ENCODE results near the gene SUCLG1. TPM values are rescaled to one million over a fixed set of nuclear protein-coding genes. Genes with fewer than 3 reads are reported as not detected.

SUCLG1 gene
- total and polyA plus RNA-seq, 2 of the 8 experiments (the other 6 are each of a cell fraction or from before 2014, with no cell fraction given): 19.9 to 40.0 TPM

DNA sequence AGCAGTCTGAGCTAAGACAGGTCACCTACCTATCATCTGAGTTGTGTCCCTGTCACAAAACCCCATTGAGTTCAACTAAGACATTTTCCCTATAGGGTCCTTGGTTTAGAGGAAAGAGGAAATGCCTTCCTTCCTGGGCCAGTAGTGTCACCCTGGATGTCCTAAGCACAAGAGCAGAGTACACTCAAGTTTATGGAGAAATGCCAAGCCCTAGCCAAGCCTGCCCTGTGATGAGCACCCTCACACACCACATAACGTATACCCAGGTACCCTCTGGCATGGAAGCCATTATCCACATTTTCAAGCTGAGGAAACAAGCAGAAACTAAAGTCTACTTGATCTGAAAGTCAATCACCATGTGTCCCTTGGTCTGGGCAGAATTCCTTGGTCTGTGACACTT lies 37.3 kb downstream of the SUCLG1 start (continued):
- TF ChIP-seq EZH2 (IDR thresholded peaks at IDR 0.05; ENCODE audit: low read depth, low read length, severe bottlenecking) (no peak), CBX5 (IDR thresholded peaks at IDR 0.05; ENCODE audit: low read depth, low read length) (no peak), RNF2 (IDR thresholded peaks at IDR 0.05; ENCODE audit: borderline replicate concordance, low read depth, low read length, missing control alignments, poor library complexity, severe bottlenecking) (no peak), TBP (IDR thresholded peaks at IDR 0.05; ENCODE audit: low read depth, low read length) (no peak), ATF3 (IDR thresholded peaks at IDR 0.05; ENCODE audit: insufficient read depth, low read depth, low read length) (no peak), SIRT6 (IDR thresholded peaks at IDR 0.05; ENCODE audit: low read length) (no peak), E2F6 (IDR thresholded peaks at IDR 0.05) (no peak), KDM5A (IDR thresholded peaks at IDR 0.05; ENCODE audit: low read length) (no peak)
- TF ChIP-seq, protein P1, sequence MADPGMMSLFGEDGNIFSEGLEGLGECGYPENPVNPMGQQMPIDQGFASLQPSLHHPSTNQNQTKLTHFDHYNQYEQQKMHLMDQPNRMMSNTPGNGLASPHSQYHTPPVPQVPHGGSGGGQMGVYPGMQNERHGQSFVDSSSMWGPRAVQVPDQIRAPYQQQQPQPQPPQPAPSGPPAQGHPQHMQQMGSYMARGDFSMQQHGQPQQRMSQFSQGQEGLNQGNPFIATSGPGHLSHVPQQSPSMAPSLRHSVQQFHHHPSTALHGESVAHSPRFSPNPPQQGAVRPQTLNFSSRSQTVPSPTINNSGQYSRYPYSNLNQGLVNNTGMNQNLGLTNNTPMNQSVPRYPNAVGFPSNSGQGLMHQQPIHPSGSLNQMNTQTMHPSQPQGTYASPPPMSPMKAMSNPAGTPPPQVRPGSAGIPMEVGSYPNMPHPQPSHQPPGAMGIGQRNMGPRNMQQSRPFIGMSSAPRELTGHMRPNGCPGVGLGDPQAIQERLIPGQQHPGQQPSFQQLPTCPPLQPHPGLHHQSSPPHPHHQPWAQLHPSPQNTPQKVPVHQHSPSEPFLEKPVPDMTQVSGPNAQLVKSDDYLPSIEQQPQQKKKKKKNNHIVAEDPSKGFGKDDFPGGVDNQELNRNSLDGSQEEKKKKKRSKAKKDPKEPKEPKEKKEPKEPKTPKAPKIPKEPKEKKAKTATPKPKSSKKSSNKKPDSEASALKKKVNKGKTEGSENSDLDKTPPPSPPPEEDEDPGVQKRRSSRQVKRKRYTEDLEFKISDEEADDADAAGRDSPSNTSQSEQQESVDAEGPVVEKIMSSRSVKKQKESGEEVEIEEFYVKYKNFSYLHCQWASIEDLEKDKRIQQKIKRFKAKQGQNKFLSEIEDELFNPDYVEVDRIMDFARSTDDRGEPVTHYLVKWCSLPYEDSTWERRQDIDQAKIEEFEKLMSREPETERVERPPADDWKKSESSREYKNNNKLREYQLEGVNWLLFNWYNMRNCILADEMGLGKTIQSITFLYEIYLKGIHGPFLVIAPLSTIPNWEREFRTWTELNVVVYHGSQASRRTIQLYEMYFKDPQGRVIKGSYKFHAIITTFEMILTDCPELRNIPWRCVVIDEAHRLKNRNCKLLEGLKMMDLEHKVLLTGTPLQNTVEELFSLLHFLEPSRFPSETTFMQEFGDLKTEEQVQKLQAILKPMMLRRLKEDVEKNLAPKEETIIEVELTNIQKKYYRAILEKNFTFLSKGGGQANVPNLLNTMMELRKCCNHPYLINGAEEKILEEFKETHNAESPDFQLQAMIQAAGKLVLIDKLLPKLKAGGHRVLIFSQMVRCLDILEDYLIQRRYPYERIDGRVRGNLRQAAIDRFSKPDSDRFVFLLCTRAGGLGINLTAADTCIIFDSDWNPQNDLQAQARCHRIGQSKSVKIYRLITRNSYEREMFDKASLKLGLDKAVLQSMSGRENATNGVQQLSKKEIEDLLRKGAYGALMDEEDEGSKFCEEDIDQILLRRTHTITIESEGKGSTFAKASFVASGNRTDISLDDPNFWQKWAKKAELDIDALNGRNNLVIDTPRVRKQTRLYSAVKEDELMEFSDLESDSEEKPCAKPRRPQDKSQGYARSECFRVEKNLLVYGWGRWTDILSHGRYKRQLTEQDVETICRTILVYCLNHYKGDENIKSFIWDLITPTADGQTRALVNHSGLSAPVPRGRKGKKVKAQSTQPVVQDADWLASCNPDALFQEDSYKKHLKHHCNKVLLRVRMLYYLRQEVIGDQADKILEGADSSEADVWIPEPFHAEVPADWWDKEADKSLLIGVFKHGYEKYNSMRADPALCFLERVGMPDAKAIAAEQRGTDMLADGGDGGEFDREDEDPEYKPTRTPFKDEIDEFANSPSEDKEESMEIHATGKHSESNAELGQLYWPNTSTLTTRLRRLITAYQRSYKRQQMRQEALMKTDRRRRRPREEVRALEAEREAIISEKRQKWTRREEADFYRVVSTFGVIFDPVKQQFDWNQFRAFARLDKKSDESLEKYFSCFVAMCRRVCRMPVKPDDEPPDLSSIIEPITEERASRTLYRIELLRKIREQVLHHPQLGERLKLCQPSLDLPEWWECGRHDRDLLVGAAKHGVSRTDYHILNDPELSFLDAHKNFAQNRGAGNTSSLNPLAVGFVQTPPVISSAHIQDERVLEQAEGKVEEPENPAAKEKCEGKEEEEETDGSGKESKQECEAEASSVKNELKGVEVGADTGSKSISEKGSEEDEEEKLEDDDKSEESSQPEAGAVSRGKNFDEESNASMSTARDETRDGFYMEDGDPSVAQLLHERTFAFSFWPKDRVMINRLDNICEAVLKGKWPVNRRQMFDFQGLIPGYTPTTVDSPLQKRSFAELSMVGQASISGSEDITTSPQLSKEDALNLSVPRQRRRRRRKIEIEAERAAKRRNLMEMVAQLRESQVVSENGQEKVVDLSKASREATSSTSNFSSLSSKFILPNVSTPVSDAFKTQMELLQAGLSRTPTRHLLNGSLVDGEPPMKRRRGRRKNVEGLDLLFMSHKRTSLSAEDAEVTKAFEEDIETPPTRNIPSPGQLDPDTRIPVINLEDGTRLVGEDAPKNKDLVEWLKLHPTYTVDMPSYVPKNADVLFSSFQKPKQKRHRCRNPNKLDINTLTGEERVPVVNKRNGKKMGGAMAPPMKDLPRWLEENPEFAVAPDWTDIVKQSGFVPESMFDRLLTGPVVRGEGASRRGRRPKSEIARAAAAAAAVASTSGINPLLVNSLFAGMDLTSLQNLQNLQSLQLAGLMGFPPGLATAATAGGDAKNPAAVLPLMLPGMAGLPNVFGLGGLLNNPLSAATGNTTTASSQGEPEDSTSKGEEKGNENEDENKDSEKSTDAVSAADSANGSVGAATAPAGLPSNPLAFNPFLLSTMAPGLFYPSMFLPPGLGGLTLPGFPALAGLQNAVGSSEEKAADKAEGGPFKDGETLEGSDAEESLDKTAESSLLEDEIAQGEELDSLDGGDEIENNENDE (IDR thresholded peaks at IDR 0.05; ENCODE audit: insufficient replicate concordance, low read length): no peak

Data from H1 (cell line).